DND-41 (cell line): ENCODE measurements around the gene SMAD6.

ENCODE experiments used
- ATAC-seq: fragments of 200-7000 bp; cut with Tn5 transposase; 3 replicates; pipeline ENCODE4 v1.9.1; 2021; ENCODE audit warnings: low read depth; ENCODE audit not compliant: insufficient read depth
- DNase-seq: peaks from one replicate; pipeline ENCODE4 v3.0.0-alpha.2; 2020
- H2AFZ ChIP-seq: 2 replicates; pipeline ENCODE4 v1.6.0; 2012; ENCODE audit warnings: low read depth, low read length
- H3K27ac ChIP-seq: 2 replicates; pipeline ENCODE4 v1.5.1; 2012; ENCODE audit warnings: low read length, inconsistent platforms
- H3K27me3 ChIP-seq: fragments of 200-600 bp; sonication (generic); 2 replicates; pipeline ENCODE4 v1.6.0; 2012; ENCODE audit warnings: low read length, mild to moderate bottlenecking, inconsistent platforms; ENCODE audit not compliant: insufficient read depth, poor library complexity
- H3K36me3 ChIP-seq: 2 replicates; pipeline ENCODE4 v1.5.1; 2012; ENCODE audit warnings: low read length, inconsistent platforms; ENCODE audit not compliant: insufficient read depth
- H3K4me1 ChIP-seq: 2 replicates; pipeline ENCODE4 v1.5.1; 2012; ENCODE audit warnings: mild to moderate bottlenecking, low read length; ENCODE audit not compliant: insufficient read depth
- H3K4me2 ChIP-seq: 2 replicates; pipeline ENCODE4 v1.6.0; 2012; ENCODE audit warnings: mild to moderate bottlenecking, moderate library complexity, low read length, inconsistent platforms; ENCODE audit not compliant: insufficient read depth
- H3K4me3 ChIP-seq, 2 experiments: fragments of 200-600 bp in 1 of 2; shearing (Covaris generic) in 1 of 2; 2 replicates each; pipeline ENCODE4 v1.5.1; 2012 to 2016; ENCODE audit warnings: inconsistent platforms in 2 of 2, low read length in 2 of 2, mild to moderate bottlenecking in 2 of 2, low read depth in 1 of 2, moderate library complexity in 1 of 2
- H3K79me2 ChIP-seq: 2 replicates; pipeline ENCODE4 v1.6.0; 2012; ENCODE audit warnings: low read length, inconsistent platforms; ENCODE audit not compliant: insufficient read depth
- H3K9ac ChIP-seq: 2 replicates; pipeline ENCODE4 v1.6.0; 2012; ENCODE audit warnings: low read depth, mild to moderate bottlenecking, inconsistent platforms, low read length, moderate library complexity
- H3K9me3 ChIP-seq: 2 replicates; pipeline ENCODE4 v1.5.1; 2012; ENCODE audit warnings: low read length, moderate library complexity, mild to moderate bottlenecking, inconsistent platforms; ENCODE audit not compliant: insufficient read depth, severe bottlenecking
- H4K20me1 ChIP-seq: 2 replicates; pipeline ENCODE4 v1.6.0; 2012; ENCODE audit warnings: low read length; ENCODE audit not compliant: insufficient read depth
- CTCF ChIP-seq: IDR thresholded peaks from 2 replicates; pipeline ENCODE4 v1.5.1; 2012; ENCODE audit warnings: borderline replicate concordance, low read length, moderate library complexity, mild to moderate bottlenecking; ENCODE audit not compliant: poor library complexity, severe bottlenecking; ENCODE audit errors: extremely low read depth
- EZH2 ChIP-seq: IDR thresholded peaks from 3 replicates; pipeline ENCODE4 v1.6.1; 2012; ENCODE audit warnings: borderline replicate concordance, low read depth, mild to moderate bottlenecking, moderate library complexity, low read length, inconsistent platforms; ENCODE audit not compliant: severe bottlenecking

Gene SMAD6

DNA sequence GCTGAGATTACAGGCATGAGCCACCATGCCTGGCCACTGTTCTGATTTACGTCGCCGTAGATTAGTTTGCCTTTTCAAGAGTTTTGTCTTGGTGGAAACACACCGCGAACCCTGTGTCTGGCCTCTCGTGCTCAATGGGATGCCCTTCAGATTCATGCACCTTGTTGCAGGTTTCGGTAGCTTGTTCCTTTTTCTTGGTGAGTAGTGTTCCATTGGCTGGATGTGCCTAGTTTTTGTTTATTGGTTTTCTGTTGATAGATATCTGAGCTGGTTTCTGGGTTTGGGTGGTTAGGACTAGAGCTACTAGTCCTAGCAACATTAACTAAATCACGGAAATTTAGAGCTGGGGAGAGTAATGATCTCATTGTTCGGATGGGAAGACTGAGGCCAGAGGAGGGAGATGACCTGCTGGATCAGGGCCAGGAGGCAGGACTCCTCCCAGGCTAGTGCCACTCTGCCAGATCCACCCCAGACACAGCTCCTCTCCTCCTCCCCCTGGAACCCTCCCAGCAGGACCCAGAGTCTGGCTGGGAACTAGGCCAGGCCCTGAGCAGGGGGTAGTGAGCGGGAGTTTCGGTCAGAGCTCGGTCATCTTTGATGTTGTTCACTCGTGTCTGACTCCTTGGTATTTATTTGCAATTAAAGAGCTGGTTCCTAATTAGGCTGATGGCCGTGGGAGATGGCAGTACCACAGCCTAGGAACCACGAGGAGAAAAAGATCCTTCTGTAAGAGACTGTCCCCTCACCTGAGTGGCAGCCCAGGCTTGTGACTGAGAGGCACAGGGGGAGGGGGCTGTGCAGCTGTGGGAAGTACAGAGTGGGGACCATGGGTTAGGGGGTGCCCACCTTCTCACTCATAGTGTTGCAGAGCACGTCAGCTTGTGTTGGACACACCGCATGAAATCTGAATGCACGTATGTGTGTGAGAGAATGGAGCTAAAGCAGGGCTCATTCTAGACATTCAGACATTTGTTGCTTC lies 73.4 kb downstream of the SMAD6 start:
- H3K9me3 ChIP-seq, result no peaks in the 10 kb centered on the region
- H3K9ac ChIP-seq, result no peak overlapping the region
- no peaks in the 10 kb centered on the region for H3K36me3 ChIP-seq
- ATAC-seq, result no peak
- peaks cover 38% of the 10 kb centered on the region for H4K20me1 ChIP-seq
- H3K4me3 ChIP-seq, result no peak overlapping the region
- no peak overlapping the region for H3K4me2 ChIP-seq
- no peak overlapping the region for H3K27ac ChIP-seq
- TF ChIP-seq CTCF (no peak), EZH2 (no peak)
- DNase-seq, result no peak
- no peaks in the 10 kb centered on the region for H3K4me1 ChIP-seq
- no peaks in the 10 kb centered on the region for H3K27me3 ChIP-seq
- peaks cover 18% of the 10 kb centered on the region; the same call in 1 of the 2 replicates for H3K79me2 ChIP-seq
- H2AFZ ChIP-seq, result no peak overlapping the region

DNA sequence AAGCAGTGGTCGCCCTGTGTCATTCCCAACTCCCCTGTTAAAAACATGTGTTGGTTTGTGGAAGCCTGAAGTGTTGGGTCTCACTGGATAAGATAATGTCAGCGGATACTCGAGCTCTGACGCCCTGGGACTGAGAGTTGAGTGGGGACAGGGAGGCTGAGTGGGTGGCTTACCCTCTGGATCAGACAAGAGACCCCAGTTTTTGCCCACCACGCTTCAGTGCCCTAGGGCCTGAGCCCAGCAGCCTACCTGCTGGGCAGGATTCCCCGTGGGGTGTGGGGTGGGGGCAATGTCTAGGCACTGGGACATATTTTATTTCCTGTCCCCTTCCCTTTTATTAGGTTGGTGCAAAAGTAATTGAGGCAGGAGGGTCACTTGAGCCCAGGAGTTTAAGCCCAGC lies 75.0 kb downstream of the SMAD6 start:
- Histone ChIP-seq H3K9me3 (no peaks in the 10 kb centered on the region), H3K4me3 (no peak overlapping the region), H3K4me2 (no peak overlapping the region), H3K27ac (no peak overlapping the region), H3K4me1 (no peaks in the 10 kb centered on the region), H2AFZ (no peak overlapping the region), H3K36me3 (no peaks in the 10 kb centered on the region; the same call in 1 of the 2 replicates), H4K20me1 (peaks cover 32% of the 10 kb centered on the region), H3K79me2 (peaks cover 18% of the 10 kb centered on the region; the same call in 1 of the 2 replicates), H3K27me3 (no peaks in the 10 kb centered on the region), H3K9ac (no peak overlapping the region)
- DNase-seq (no peak), ATAC-seq (no peak)
- no peak for TF ChIP-seq EZH2
- no peak for TF ChIP-seq CTCF

GRCh38 chr15:66777596-66778313 lies 75.7 kb downstream of the SMAD6 start:
- TF ChIP-seq CTCF (no peak), EZH2 (no peak)
- no peak overlapping the region for H3K4me3 ChIP-seq
- peaks cover 15% of the 10 kb centered on the region; the same call in 1 of the 2 replicates for H3K79me2 ChIP-seq
- H3K9ac ChIP-seq, result no peak overlapping the region
- no peak overlapping the region for H3K27ac ChIP-seq
- H4K20me1 ChIP-seq, result peaks cover 32% of the 10 kb centered on the region
- DNase-seq (no peak), ATAC-seq (no peak)
- no peaks in the 10 kb centered on the region; the same call in none of the 2 replicates for H3K36me3 ChIP-seq
- no peak overlapping the region for H2AFZ ChIP-seq
- no peaks in the 10 kb centered on the region for H3K9me3 ChIP-seq
- H3K27me3 ChIP-seq, result no peaks in the 10 kb centered on the region
- H3K4me2 ChIP-seq, result no peak overlapping the region
- H3K4me1 ChIP-seq, result no peaks in the 10 kb centered on the region
